Activated naive CD4-positive, alpha-beta T cell treated with anti-CD3 and anti-CD28 coated beads for 36 hours (primary cell): Measurements from ENCODE around the gene MYH13. TPM values are rescaled to one million over a fixed set of nuclear protein-coding genes. Genes with fewer than 3 reads are reported as not detected.
"Not testable (repeated sequence)": the region's sequence is repeated elsewhere in the genome, so short reads cannot be mapped to it uniquely, and the experiment has no call there.

Experiments
- CTCF ChIA-PET: fragments of 350-600 bp; sonication (Branson Sonifier 250); formaldehyde crosslinking; loops from one replicate; lab custom pipeline; 2021; ENCODE audit warnings: antibody characterized with exemption; lab: Charles Lee
- DNase-seq: peaks from one replicate; pipeline ENCODE4 v3.0.0-alpha.2; 2020
- H3K27ac Mint-ChIP-seq: one replicate; pipeline ENCODE4 v1.8.0; 2021; ENCODE audit warnings: mild to moderate bottlenecking, mixed read lengths
- H3K27me3 Mint-ChIP-seq: one replicate; pipeline ENCODE4 v1.8.0; 2021; ENCODE audit warnings: low read depth, mixed read lengths
- H3K36me3 Mint-ChIP-seq: one replicate; pipeline ENCODE4 v1.8.0; 2021; ENCODE audit warnings: low read depth, mixed read lengths
- H3K4me1 Mint-ChIP-seq: one replicate; pipeline ENCODE4 v1.8.0; 2021; ENCODE audit warnings: low read depth, mixed read lengths
- H3K4me3 Mint-ChIP-seq: one replicate; pipeline ENCODE4 v1.8.0; 2021; ENCODE audit warnings: mild to moderate bottlenecking, moderate library complexity, mixed read lengths
- H3K9me3 Mint-ChIP-seq: one replicate; pipeline ENCODE4 v1.8.0; 2021; ENCODE audit warnings: mixed read lengths
- intact Hi-C: fragments of 100-400 bp; cut with micrococcal nuclease; formaldehyde crosslinking; loops from one replicate; pipeline ENCODE4 v1.15.1; 2023
- total RNA-seq, 2 experiments: library from RNA; stranded (reverse); gene quantifications; one replicate each; pipeline ENCODE4 v1.2.3, GENCODE V29; 2021

The MYH13 gene
- total RNA-seq, 2 experiments from 2014 or later: not detected

DNA sequence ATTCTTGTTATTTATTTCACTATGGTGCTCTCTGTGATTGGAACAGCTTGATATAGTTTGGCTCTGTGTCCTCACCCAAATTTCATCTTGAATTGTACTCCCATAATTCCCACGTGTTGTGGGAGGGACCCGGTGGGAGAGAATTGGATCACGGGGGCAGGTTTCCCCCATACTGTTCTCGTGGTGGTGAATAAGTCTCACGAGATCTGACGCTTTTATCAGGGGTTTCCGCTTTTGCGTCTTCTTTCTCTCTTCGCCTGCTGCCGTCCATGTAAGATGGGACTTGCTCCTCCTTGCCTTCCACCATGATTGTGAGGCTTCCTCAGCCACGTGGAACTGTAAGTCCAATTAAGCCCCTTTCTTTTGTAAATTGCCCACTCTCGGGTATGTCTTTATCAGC lies 81.2 kb downstream of the MYH13 start:
- intact Hi-C loops, H3K9me3 Mint-ChIP-seq, DNase-seq, H3K27ac Mint-ChIP-seq, CTCF ChIA-PET, H3K4me3 Mint-ChIP-seq, H3K36me3 Mint-ChIP-seq, H3K4me1 Mint-ChIP-seq: not testable (repeated sequence)
- peaks cover 13% of the 10 kb centered on the region for H3K27me3 Mint-ChIP-seq

GRCh38 chr17:10290041-10290440 lies 82.8 kb downstream of the MYH13 start:
- no peaks in the 10 kb centered on the region for H3K36me3 Mint-ChIP-seq
- intact Hi-C loops: no loop called here
- CTCF ChIA-PET: no interaction called here
- H3K4me1 Mint-ChIP-seq: no peaks in the 10 kb centered on the region
- H3K4me3 Mint-ChIP-seq: no peak overlapping the region
- DNase-seq: no peak
- no peaks in the 10 kb centered on the region for H3K9me3 Mint-ChIP-seq
- no peak overlapping the region for H3K27ac Mint-ChIP-seq
- H3K27me3 Mint-ChIP-seq: peaks cover 13% of the 10 kb centered on the region

- CTCF ChIA-PET: no interaction called here
- no peak for DNase-seq
- intact Hi-C loops: no loop called here
- peaks cover 5% of the 10 kb centered on the region for H3K27me3 Mint-ChIP-seq
- no peaks in the 10 kb centered on the region for H3K36me3 Mint-ChIP-seq
- H3K4me1 Mint-ChIP-seq: no peaks in the 10 kb centered on the region
- H3K9me3 Mint-ChIP-seq: no peaks in the 10 kb centered on the region
- no peak overlapping the region for H3K4me3 Mint-ChIP-seq
- H3K27ac Mint-ChIP-seq: no peak overlapping the region
Measured at GRCh38 chr17:10286324-10286723, 86.5 kb downstream of the MYH13 start.

GRCh38 chr17:10285896-10286295 lies 86.9 kb downstream of the MYH13 start:
- no peaks in the 10 kb centered on the region for H3K9me3 Mint-ChIP-seq
- no peak overlapping the region for H3K27ac Mint-ChIP-seq
- peaks cover 5% of the 10 kb centered on the region for H3K27me3 Mint-ChIP-seq
- H3K4me3 Mint-ChIP-seq: no peak overlapping the region
- no peaks in the 10 kb centered on the region for H3K36me3 Mint-ChIP-seq
- CTCF ChIA-PET: no interaction called here
- no peak for DNase-seq
- no peaks in the 10 kb centered on the region for H3K4me1 Mint-ChIP-seq
- intact Hi-C loops: no loop called here

DNA sequence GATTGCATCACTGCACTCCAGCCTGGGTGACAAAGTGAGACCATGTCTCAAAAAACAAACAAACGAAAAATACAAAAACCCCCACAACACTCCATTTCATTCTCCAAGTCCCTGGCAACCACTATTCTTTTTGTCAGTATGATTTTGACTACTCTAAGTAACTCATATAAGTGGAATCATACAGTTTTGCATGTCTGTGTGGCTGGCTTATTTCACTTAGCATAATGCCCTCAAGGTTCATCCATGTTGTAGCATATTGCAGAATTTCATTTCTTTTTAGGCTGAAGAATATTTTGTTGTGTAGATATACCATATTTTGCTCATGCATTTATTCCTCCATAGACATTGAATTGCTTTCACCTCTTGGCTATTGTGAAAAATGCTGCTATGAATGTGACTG lies 92.7 kb downstream of the MYH13 start:
- no peaks in the 10 kb centered on the region for H3K27me3 Mint-ChIP-seq
- DNase-seq: no peak
- H3K4me1 Mint-ChIP-seq: no peaks in the 10 kb centered on the region
- no peaks in the 10 kb centered on the region for H3K36me3 Mint-ChIP-seq
- H3K4me3 Mint-ChIP-seq: no peak overlapping the region
- CTCF ChIA-PET: no interaction called here
- no peak overlapping the region for H3K27ac Mint-ChIP-seq
- no peaks in the 10 kb centered on the region for H3K9me3 Mint-ChIP-seq
- intact Hi-C loops: no loop called here

- no peaks in the 10 kb centered on the region for H3K36me3 Mint-ChIP-seq
- H3K4me1 Mint-ChIP-seq: no peaks in the 10 kb centered on the region
- intact Hi-C loops: no loop called here
- CTCF ChIA-PET: interaction anchor here (0.6 kb wide), 1 partner anchor 171 kb away, joined by 3 read pairs; no protein-coding TSS in a partner anchor
- H3K4me3 Mint-ChIP-seq: no peak overlapping the region
- no peak overlapping the region for H3K27ac Mint-ChIP-seq
- no peaks in the 10 kb centered on the region for H3K27me3 Mint-ChIP-seq
- H3K9me3 Mint-ChIP-seq: no peaks in the 10 kb centered on the region
- no peak for DNase-seq
Measured at GRCh38 chr17:10278218-10278617, 94.6 kb downstream of the MYH13 start.

- Mint-ChIP-seq H3K4me1 (no peaks in the 10 kb centered on the region), H3K36me3 (no peaks in the 10 kb centered on the region), H3K4me3 (no peak overlapping the region), H3K27me3 (no peaks in the 10 kb centered on the region), H3K9me3 (peaks cover 2% of the 10 kb centered on the region), H3K27ac (no peak overlapping the region)
- CTCF ChIA-PET: no interaction called here
- no peak for DNase-seq
- intact Hi-C loops: no loop called here
Measured at GRCh38 chr17:10276436-10276835, 96.4 kb downstream of the MYH13 start.

- CTCF ChIA-PET: no interaction called here
- no peak for DNase-seq
- Mint-ChIP-seq H3K27me3 (no peaks in the 10 kb centered on the region), H3K4me3 (no peak overlapping the region), H3K36me3 (no peaks in the 10 kb centered on the region), H3K9me3 (peaks cover 2% of the 10 kb centered on the region), H3K4me1 (no peaks in the 10 kb centered on the region), H3K27ac (no peak overlapping the region)
- intact Hi-C loops: no loop called here
Measured at GRCh38 chr17:10275418-10275817, 97.4 kb downstream of the MYH13 start.

DNA sequence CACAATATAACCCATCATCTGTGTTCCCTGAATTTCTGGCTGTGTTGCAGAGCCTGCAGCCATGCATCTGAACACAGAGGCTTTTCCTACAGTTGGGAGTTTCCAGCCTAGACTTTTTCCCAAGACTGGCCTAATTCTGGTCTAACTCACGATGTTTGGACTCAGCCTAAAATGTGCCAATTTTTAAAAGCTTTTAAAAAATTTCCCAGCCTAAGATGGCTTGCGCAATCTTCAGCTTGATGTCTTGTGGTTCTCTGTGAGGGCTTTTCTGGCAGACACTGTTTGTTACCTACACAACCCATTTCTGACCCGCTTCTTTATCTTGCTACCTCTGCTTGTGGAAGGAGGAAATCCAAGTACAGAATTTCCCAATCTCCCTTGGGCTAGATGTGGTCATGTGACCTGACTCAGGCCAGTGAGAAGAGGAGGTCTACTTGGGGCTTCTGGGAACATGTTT lies 101.7 kb downstream of the MYH13 start:
- intact Hi-C loops: no loop called here
- no peaks in the 10 kb centered on the region for H3K4me1 Mint-ChIP-seq

GRCh38 chr17:10270258-10270657 lies 102.5 kb downstream of the MYH13 start:
- CTCF ChIA-PET: no interaction called here
- peaks cover 2% of the 10 kb centered on the region for H3K27me3 Mint-ChIP-seq

More for the DNA sequence above, 101.7 kb downstream of the MYH13 start:
- Mint-ChIP-seq H3K4me3 (no peak overlapping the region), H3K27me3 (peaks cover 2% of the 10 kb centered on the region), H3K27ac (no peak overlapping the region), H3K9me3 (peaks cover 5% of the 10 kb centered on the region), H3K36me3 (no peaks in the 10 kb centered on the region)
- CTCF ChIA-PET: no interaction called here
- no peak for DNase-seq

GRCh38 chr17:10268005-10268404 lies 104.8 kb downstream of the MYH13 start:
- H3K27me3 Mint-ChIP-seq: peaks cover 2% of the 10 kb centered on the region
- no peaks in the 10 kb centered on the region for H3K36me3 Mint-ChIP-seq
- H3K4me3 Mint-ChIP-seq: no peak overlapping the region
- H3K4me1 Mint-ChIP-seq: no peaks in the 10 kb centered on the region
- CTCF ChIA-PET: no interaction called here
- no peak overlapping the region for H3K27ac Mint-ChIP-seq
- H3K9me3 Mint-ChIP-seq: peaks cover 5% of the 10 kb centered on the region
- intact Hi-C loops: no loop called here
- no peak for DNase-seq

More at GRCh38 chr17:10270258-10270657, 102.5 kb downstream of the MYH13 start:
- intact Hi-C loops: no loop called here
- Mint-ChIP-seq H3K27ac (no peak overlapping the region), H3K4me3 (no peak overlapping the region), H3K4me1 (no peaks in the 10 kb centered on the region), H3K36me3 (no peaks in the 10 kb centered on the region), H3K9me3 (peaks cover 5% of the 10 kb centered on the region)
- no peak for DNase-seq

- H3K27me3 Mint-ChIP-seq: peaks cover 2% of the 10 kb centered on the region
- no peaks in the 10 kb centered on the region for H3K36me3 Mint-ChIP-seq
- no peak for DNase-seq
- CTCF ChIA-PET: no interaction called here
- no peak overlapping the region for H3K4me3 Mint-ChIP-seq
- H3K27ac Mint-ChIP-seq: no peak overlapping the region
- intact Hi-C loops: no loop called here
- peaks cover 3% of the 10 kb centered on the region for H3K9me3 Mint-ChIP-seq
- no peaks in the 10 kb centered on the region for H3K4me1 Mint-ChIP-seq
Measured at GRCh38 chr17:10266296-10266876, 106.4 kb downstream of the MYH13 start.

GRCh38 chr17:10265100-10265810 lies 107.6 kb downstream of the MYH13 start:
- Mint-ChIP-seq H3K27ac (no peak overlapping the region), H3K9me3 (peaks cover 3% of the 10 kb centered on the region), H3K4me3 (no peak overlapping the region), H3K27me3 (peaks cover 2% of the 10 kb centered on the region), H3K36me3 (no peaks in the 10 kb centered on the region), H3K4me1 (no peaks in the 10 kb centered on the region)
- CTCF ChIA-PET: no interaction called here
- no peak for DNase-seq
- intact Hi-C loops: no loop called here
